Sigmoid colon (tissue), 3 donors: Measurements from ENCODE around the gene POC5.

Experiments
- CTCF ChIP-seq, 4 experiments: fragments of 450-650 bp in 3 of 4; fragments of 200-600 bp in 1 of 4; IDR thresholded peaks; one replicate each; pipeline ENCODE4 v1.5.1; 2016 to 2019; ENCODE audit warnings: antibody characterized with exemption in 4 of 4, mild to moderate bottlenecking in 3 of 4, moderate library complexity in 2 of 4
- POLR2A ChIP-seq, 2 donors: fragments of 450-650 bp; IDR thresholded peaks; one replicate each; pipeline ENCODE4 v1.6.1; 2016; ENCODE audit warnings: antibody characterized with exemption in 2 of 2, mild to moderate bottlenecking in 2 of 2, moderate library complexity in 2 of 2

GRCh38 chr5:75720882-75721281 lies 3.6 kb upstream of the POC5 start:
- TF ChIP-seq POLR2A (IDR thresholded peaks at IDR 0.05) (no peak), CTCF (IDR thresholded peaks at IDR 0.05) (no peak)
